H1 (cell line): ENCODE measurements around the gene TAS2R30. TPM values are rescaled to one million over a fixed set of nuclear protein-coding genes. Genes with fewer than 3 reads are reported as not detected.

Source experiments
- CTCF ChIA-PET: fragments of 300-600 bp; sonication (Branson Sonifier 250); formaldehyde crosslinking; loops from one replicate; lab custom pipeline; 2021; ENCODE audit not compliant: partially characterized antibody; lab: Charles Lee
- POLR2A ChIA-PET: fragments of 300-600 bp; sonication (Branson Sonifier 250); formaldehyde crosslinking; loops from one replicate; lab custom pipeline; 2021; ENCODE audit warnings: inconsistent platforms; ENCODE audit not compliant: partially characterized antibody; lab: Charles Lee
- DNase-seq, 2 experiments: peaks; one replicate each; pipeline versions ENCODE4 v3.0.0 to v3.0.0-alpha.2; 2010 to 2022; ENCODE audit warnings: low spot score in 2 of 2, low read depth in 1 of 2, mixed read lengths in 1 of 2
- FAIRE-seq: peaks from 2 replicates; lab custom pipeline; 2011; peaks lifted over from hg19 to GRCh38; lab: Jason Lieb, UNC
- H2AFZ ChIP-seq: 2 replicates; pipeline ENCODE4 v1.8.1; 2012; ENCODE audit warnings: low read length, inconsistent platforms
- H2AK5ac ChIP-seq: 2 replicates; pipeline ENCODE4 v1.6.1; 2013; ENCODE audit warnings: low read depth, low read length
- H2BK120ac ChIP-seq: replicated peaks from 2 replicates; pipeline ENCODE3; 2013; ENCODE audit warnings: low read depth, low read length, inconsistent platforms
- H2BK12ac ChIP-seq: 2 replicates; pipeline ENCODE4 v1.6.1; 2013; ENCODE audit warnings: low read depth, low read length
- H2BK15ac ChIP-seq: 2 replicates; pipeline ENCODE4 v1.6.1; 2013; ENCODE audit warnings: low read length
- H2BK20ac ChIP-seq: 2 replicates; pipeline ENCODE4 v1.6.1; 2013; ENCODE audit warnings: low read length
- H2BK5ac ChIP-seq: 2 replicates; pipeline ENCODE4 v1.6.1; 2013; ENCODE audit warnings: low read depth, low read length
- H3K14ac ChIP-seq: 2 replicates; pipeline ENCODE4 v1.6.1; 2013; ENCODE audit warnings: inconsistent platforms; ENCODE audit not compliant: insufficient read length
- H3K18ac ChIP-seq: 2 replicates; pipeline ENCODE4 v1.6.1; 2013; ENCODE audit warnings: low read length; ENCODE audit errors: extremely low read depth
- H3K23ac ChIP-seq: 2 replicates; pipeline ENCODE4 v1.6.1; 2013; ENCODE audit warnings: inconsistent platforms; ENCODE audit not compliant: insufficient read length
- H3K23me2 ChIP-seq: 2 replicates; pipeline ENCODE4 v1.6.1; 2013; ENCODE audit warnings: low read depth, low read length
- H3K27ac ChIP-seq: 2 replicates; pipeline ENCODE4 v1.6.1; 2011; ENCODE audit warnings: low read depth, low read length, inconsistent platforms
- H3K27me3 ChIP-seq, 4 experiments: replicated peaks in 1 of 4; 1 replicate in 1 of 4; 2 replicates in 3 of 4; pipeline versions ENCODE4 v1.6.1 to v1.8.1; 2011 to 2013; ENCODE audit warnings: low read length in 3 of 4, mild to moderate bottlenecking in 3 of 4, inconsistent platforms in 2 of 4, mixed read lengths in 2 of 4, moderate library complexity in 1 of 4; ENCODE audit not compliant: control insufficient read depth in 3 of 4, insufficient read depth in 3 of 4; ENCODE audit errors: extremely low read depth in 1 of 4
- H3K36me3 ChIP-seq, 4 experiments: 2 replicates each; pipeline versions ENCODE4 v1.6.1 to v1.8.1; 2011 to 2013; ENCODE audit warnings: mild to moderate bottlenecking in 4 of 4, low read length in 3 of 4, moderate library complexity in 2 of 4, control low read depth in 1 of 4, inconsistent platforms in 1 of 4; ENCODE audit not compliant: insufficient read depth in 4 of 4, control insufficient read depth in 2 of 4
- H3K4ac ChIP-seq: replicated peaks from 2 replicates; pipeline ENCODE3; 2013; ENCODE audit warnings: low read length, low read depth, mixed read lengths, inconsistent platforms; ENCODE audit not compliant: insufficient read length
- H3K4me1 ChIP-seq, 4 experiments: replicated peaks in 1 of 4; 1 replicate in 1 of 4; 2 replicates in 3 of 4; pipeline versions ENCODE4 v1.6.1 to v1.8.1; 2011 to 2013; ENCODE audit warnings: low read length in 3 of 4, inconsistent platforms in 2 of 4, mixed read lengths in 1 of 4; ENCODE audit not compliant: insufficient read depth in 4 of 4, control insufficient read depth in 3 of 4
- H3K4me2 ChIP-seq, 2 experiments: 2 replicates each; pipeline versions ENCODE4 v1.6.1 to v1.8.1; 2011 to 2013; ENCODE audit warnings: low read depth in 2 of 2, low read length in 2 of 2, control low read depth in 1 of 2, inconsistent platforms in 1 of 2, mild to moderate bottlenecking in 1 of 2; ENCODE audit not compliant: insufficient read depth in 1 of 2
- H3K4me3 ChIP-seq, 4 experiments: fragments of 200-600, 300-600 bp in 1 of 4; sonication (generic), shearing (Covaris generic), sonication (Bioruptor Twin) in 1 of 4; 2 replicates each; pipeline versions ENCODE4 v1.5.1 to v1.8.1; 2011 to 2016; ENCODE audit warnings: low read length in 4 of 4, low read depth in 3 of 4, control low read depth in 2 of 4, inconsistent platforms in 2 of 4, mild to moderate bottlenecking in 2 of 4, mixed read lengths in 1 of 4, moderate library complexity in 1 of 4; ENCODE audit not compliant: insufficient read depth in 2 of 4; ENCODE audit errors: extremely low read depth in 1 of 4
- H3K56ac ChIP-seq: replicated peaks from 2 replicates; pipeline ENCODE3; 2013; ENCODE audit warnings: low read depth, mild to moderate bottlenecking, mixed read lengths, low read length, inconsistent platforms; ENCODE audit not compliant: insufficient read length
- H3K79me1 ChIP-seq: 2 replicates; pipeline ENCODE4 v1.6.1; 2013; ENCODE audit warnings: low read depth, low read length, control low read depth
- H3K79me2 ChIP-seq, 2 experiments: 2 replicates each; pipeline versions ENCODE4 v1.6.1 to v1.8.1; 2012 to 2013; ENCODE audit warnings: low read length in 2 of 2, mild to moderate bottlenecking in 2 of 2, inconsistent platforms in 1 of 2; ENCODE audit not compliant: insufficient read depth in 2 of 2, control insufficient read depth in 1 of 2
- H3K9ac ChIP-seq, 4 experiments: replicated peaks in 1 of 4; 1 replicate in 1 of 4; 2 replicates in 3 of 4; pipeline versions ENCODE4 v1.6.1 to v1.8.1; 2011 to 2013; ENCODE audit warnings: low read depth in 3 of 4, low read length in 3 of 4, control low read depth in 2 of 4, mild to moderate bottlenecking in 2 of 4, moderate library complexity in 2 of 4, inconsistent platforms in 1 of 4; ENCODE audit errors: extremely low read depth in 1 of 4
- H3K9me3 ChIP-seq, 2 experiments: 2 replicates each; pipeline versions ENCODE4 v1.6.1 to v1.8.1; 2012 to 2013; ENCODE audit warnings: mild to moderate bottlenecking in 2 of 2, moderate library complexity in 2 of 2, control low read depth in 1 of 2, inconsistent platforms in 1 of 2, low read depth in 1 of 2, low read length in 1 of 2, mixed read lengths in 1 of 2; ENCODE audit not compliant: insufficient read depth in 2 of 2
- H4K20me1 ChIP-seq, 2 experiments: replicated peaks in 1 of 2; 2 replicates each; pipeline versions ENCODE3 to v1.8.1; 2011 to 2013; ENCODE audit warnings: inconsistent platforms in 2 of 2, low read length in 2 of 2, mild to moderate bottlenecking in 1 of 2; ENCODE audit not compliant: insufficient read depth in 2 of 2, control insufficient read depth in 1 of 2
- H4K5ac ChIP-seq: 2 replicates; pipeline ENCODE4 v1.6.1; 2013; ENCODE audit warnings: low read length, low read depth, mixed read lengths, inconsistent platforms; ENCODE audit not compliant: insufficient read length
- H4K8ac ChIP-seq: 2 replicates; pipeline ENCODE4 v1.8.0; 2013; ENCODE audit warnings: mild to moderate bottlenecking, moderate library complexity, low read length, inconsistent platforms; ENCODE audit not compliant: insufficient read depth; ENCODE audit errors: extremely low read depth
- H4K91ac ChIP-seq: replicated peaks from 2 replicates; pipeline ENCODE3; 2013; ENCODE audit warnings: low read length, mixed read lengths, inconsistent platforms; ENCODE audit not compliant: insufficient read length
- CBX5 ChIP-seq: fragments of 300-800, 300-1000 bp; sonication (generic); IDR thresholded peaks from 2 replicates; pipeline ENCODE4 v1.7.1; 2016; ENCODE audit warnings: antibody characterized with exemption, low read length, low read depth
- CEBPB ChIP-seq: IDR thresholded peaks from 2 replicates; pipeline ENCODE4 v1.6.1; 2012; ENCODE audit warnings: low read depth, low read length
- CTCF ChIP-seq, 3 experiments: IDR thresholded peaks; 1 replicate in 2 of 3; 2 replicates in 1 of 3; pipeline versions ENCODE4 v1.5.1 to v1.6.1; 2011; ENCODE audit warnings: low read length in 3 of 3, mild to moderate bottlenecking in 3 of 3, inconsistent platforms in 2 of 3, low read depth in 1 of 3, moderate library complexity in 1 of 3; ENCODE audit not compliant: insufficient read depth in 1 of 3; ENCODE audit errors: control extremely low read depth in 1 of 3
- GTF2F1 ChIP-seq: IDR thresholded peaks from 2 replicates; pipeline ENCODE4 v1.6.1; 2012; ENCODE audit warnings: low read depth, low read length, improper control_type of control experiment, borderline replicate concordance
- JUN ChIP-seq: IDR thresholded peaks from 2 replicates; pipeline ENCODE4 v1.6.1; 2011; ENCODE audit warnings: low read depth, mild to moderate bottlenecking, improper control_type of control experiment, low read length
- NANOG ChIP-seq: IDR thresholded peaks from 2 replicates; pipeline ENCODE4 v1.6.1; 2011; ENCODE audit warnings: low read length, low read depth, mild to moderate bottlenecking, inconsistent platforms; ENCODE audit not compliant: insufficient read depth, poor library complexity, severe bottlenecking
- RAD21 ChIP-seq, 2 experiments: IDR thresholded peaks in 1 of 2; conservative IDR thresholded peaks in 1 of 2; 2 replicates each; pipeline ENCODE4 v1.6.1; 2011; ENCODE audit warnings: low read depth in 2 of 2, low read length in 2 of 2, improper control_type of control experiment in 1 of 2, inconsistent platforms in 1 of 2, mild to moderate bottlenecking in 1 of 2, moderate library complexity in 1 of 2
- RNF2 ChIP-seq: fragments of 200-900, 300-1000 bp; sonication (generic); IDR thresholded peaks from 2 replicates; pipeline ENCODE4 v1.7.1; 2016; ENCODE audit warnings: borderline replicate concordance, low read depth, mild to moderate bottlenecking, antibody characterized with exemption, low read length; ENCODE audit not compliant: poor library complexity, severe bottlenecking; ENCODE audit errors: missing control alignments
- SAP30 ChIP-seq: fragments of 300-600 bp; sonication (generic); IDR thresholded peaks from 2 replicates; pipeline ENCODE4 v1.7.1; 2012; ENCODE audit warnings: low read length, moderate library complexity, mild to moderate bottlenecking, inconsistent platforms; ENCODE audit not compliant: insufficient read depth, insufficient replicate concordance
- WGBS, 2 experiments: shearing (Covaris generic) in 1 of 2; methylation state at CpG; one replicate each; pipeline versions ENCODE4 v1.1.6 to v1.1.7; 2013 to 2015; ENCODE audit warnings: low lambda C conversion rate in 2 of 2, mixed read lengths in 2 of 2, inconsistent platforms in 1 of 2, low coverage in 1 of 2, missing lambda C conversion rate in 1 of 2; ENCODE audit not compliant: insufficient replicate concordance in 2 of 2, insufficient coverage in 1 of 2, insufficient read length in 1 of 2; ENCODE audit errors: extremely low coverage in 1 of 2, missing lambda C conversion rate in 1 of 2; 5-methylcytosine and 5-hydroxymethylcytosine counted together
- polyA plus RNA-seq, 7 experiments: library from polyadenylated mRNA; depleted of rRNA in 3 of 7; stranded (reverse) in 5 of 7; unstranded in 2 of 7; fragments of >200 nt in 5 of 7; fragments of 200-250 nt in 2 of 7; gene quantifications; 1 replicate in 5 of 7; 2 replicates in 1 of 7; 4 replicates in 1 of 7; pipeline versions ENCODE4 v1.2.1 to v1.2.3, GENCODE V29; 2011 to 2013; ENCODE audit warnings: missing spikeins in 2 of 7, mixed read lengths in 2 of 7
- total RNA-seq: library from RNA; stranded (reverse); fragmentation: NEBNext Ultra II Directional; extraction: Animal tissue kit (Norgen Biotek cat#: 25700); gene quantifications from 2 replicates; pipeline ENCODE4 v1.2.1, GENCODE V29; 2021

Gene TAS2R30
- total and polyA plus RNA-seq, 2 of the 8 experiments (the other 6 are each of a cell fraction or from before 2014, with no cell fraction given), result 0.33 to 1.0 TPM

- Histone ChIP-seq H2BK5ac (no peak overlapping the region), H2AK5ac (no peak overlapping the region)
- TF ChIP-seq RNF2 (no peak), CTCF (IDR thresholded peaks at IDR 0.05; ENCODE audit: control extremely low read depth in 1 of 3, insufficient read depth in 1 of 3, low read depth in 1 of 3, low read length in 3 of 3) (no peak), CBX5 (no peak), GTF2F1 (no peak), CEBPB (no peak), NANOG (no peak), SAP30 (no peak), JUN (no peak), RAD21 (IDR thresholded peaks at IDR 0.05 in 1 of 2, conservative IDR thresholded peaks at IDR 0.05 in 1 of 2; ENCODE audit: low read depth in 2 of 2, low read length in 2 of 2) (no peak)
- TF ChIP-seq, all 59 proteins: peak for 0
- Histone ChIP-seq H3K36me3 (peaks cover 0 to 5% (median 0%) of the 10 kb centered on the region in 4 experiments; a peak in 2 of 8 replicates), H3K79me1 (no peaks in the 10 kb centered on the region), H3K14ac (no peak overlapping the region), H4K8ac (no peak overlapping the region), H3K4ac (no peak overlapping the region), H3K9ac (no peak overlapping the region), H3K4me3 (no peak overlapping the region), H4K91ac (no peak overlapping the region), H3K4me2 (no peak overlapping the region), H2BK12ac (no peak overlapping the region), H3K56ac (no peak overlapping the region), H4K20me1 (no peaks in the 10 kb centered on the region), H3K27ac (no peak overlapping the region), H2BK20ac (no peak overlapping the region), H3K23me2 (no peaks in the 10 kb centered on the region), H3K18ac (no peak overlapping the region), H3K4me1 (no peaks in the 10 kb centered on the region), H4K5ac (no peak overlapping the region), H2BK15ac (no peak overlapping the region), H3K79me2 (peaks cover 4 to 80% of the 10 kb centered on the region in 2 experiments; a peak in 3 of 4 replicates), H3K9me3 (peaks cover 0 to 3% of the 10 kb centered on the region in 2 experiments; a peak in 1 of 4 replicates), H2BK120ac (no peak overlapping the region), H3K27me3 (no peaks in the 10 kb centered on the region), H2AFZ (no peak overlapping the region), H3K23ac (no peak overlapping the region)
- POLR2A ChIA-PET, result interaction anchor here (0.8 kb wide), 1 partner anchor 27 kb away, joined by 3 read pairs; the partner anchor contains the start of gene SMIM10L1
- DNase-seq, result no peak
- 90% methylated on average over 4 of the region's 5 CpGs; no CpG with 5 or more reads in 1 of the 2 experiments for WGBS, 2 experiments
- no peak for FAIRE-seq
- CTCF ChIA-PET, result no interaction called here
Observed at GRCh38 chr12:11144297-11144696, 9.9 kb upstream of the TAS2R30 start.
